DMS153 treated with DMSO at 0.1 percent for 48 hours (cell line): ENCODE results near the gene HTR3E.
"Not testable (repeated sequence)": the region's sequence is repeated elsewhere in the genome, so short reads cannot be mapped to it uniquely, and the experiment has no call there.

Source experiments
- DNase-seq: peaks from one replicate; lab custom pipeline; 2025; ENCODE audit not compliant: unreplicated experiment; lab: John Stamatoyannopoulos, UW

Gene HTR3E, protein sequence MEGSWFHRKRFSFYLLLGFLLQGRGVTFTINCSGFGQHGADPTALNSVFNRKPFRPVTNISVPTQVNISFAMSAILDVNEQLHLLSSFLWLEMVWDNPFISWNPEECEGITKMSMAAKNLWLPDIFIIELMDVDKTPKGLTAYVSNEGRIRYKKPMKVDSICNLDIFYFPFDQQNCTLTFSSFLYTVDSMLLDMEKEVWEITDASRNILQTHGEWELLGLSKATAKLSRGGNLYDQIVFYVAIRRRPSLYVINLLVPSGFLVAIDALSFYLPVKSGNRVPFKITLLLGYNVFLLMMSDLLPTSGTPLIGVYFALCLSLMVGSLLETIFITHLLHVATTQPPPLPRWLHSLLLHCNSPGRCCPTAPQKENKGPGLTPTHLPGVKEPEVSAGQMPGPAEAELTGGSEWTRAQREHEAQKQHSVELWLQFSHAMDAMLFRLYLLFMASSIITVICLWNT

DNA sequence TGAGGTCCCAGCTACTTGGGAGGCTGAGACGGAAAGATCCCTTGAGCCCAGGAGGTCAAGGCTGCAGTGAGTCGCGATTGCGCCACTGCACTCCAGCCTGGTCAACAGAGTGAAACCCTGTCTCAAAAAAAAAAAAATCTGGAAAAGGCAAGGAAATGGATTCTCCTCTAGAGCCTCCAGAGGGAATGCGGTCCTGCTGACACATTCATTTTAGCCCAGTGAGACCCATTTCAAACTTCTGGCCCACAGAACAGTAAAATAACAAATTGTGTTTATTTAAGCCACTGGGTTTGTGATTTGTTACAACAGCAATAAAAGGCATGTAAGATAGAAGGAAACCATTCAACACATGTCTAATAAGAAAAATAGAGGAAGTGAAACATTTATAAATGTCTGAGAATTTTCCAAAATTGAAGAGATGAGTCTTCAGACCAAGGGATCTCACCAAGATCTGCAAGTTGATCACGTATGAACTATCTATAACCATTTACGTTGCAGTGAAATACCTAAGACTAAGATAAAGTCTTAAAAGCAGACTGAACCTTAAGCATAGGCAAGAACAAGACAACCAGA, at the start of gene HTR3E:
HTR3E (plus strand) TSS at position 254 of the 573 bp plus-strand sequence. CDS start 466 bp downstream, outside the sequence.
- no peak for DNase-seq

DNA sequence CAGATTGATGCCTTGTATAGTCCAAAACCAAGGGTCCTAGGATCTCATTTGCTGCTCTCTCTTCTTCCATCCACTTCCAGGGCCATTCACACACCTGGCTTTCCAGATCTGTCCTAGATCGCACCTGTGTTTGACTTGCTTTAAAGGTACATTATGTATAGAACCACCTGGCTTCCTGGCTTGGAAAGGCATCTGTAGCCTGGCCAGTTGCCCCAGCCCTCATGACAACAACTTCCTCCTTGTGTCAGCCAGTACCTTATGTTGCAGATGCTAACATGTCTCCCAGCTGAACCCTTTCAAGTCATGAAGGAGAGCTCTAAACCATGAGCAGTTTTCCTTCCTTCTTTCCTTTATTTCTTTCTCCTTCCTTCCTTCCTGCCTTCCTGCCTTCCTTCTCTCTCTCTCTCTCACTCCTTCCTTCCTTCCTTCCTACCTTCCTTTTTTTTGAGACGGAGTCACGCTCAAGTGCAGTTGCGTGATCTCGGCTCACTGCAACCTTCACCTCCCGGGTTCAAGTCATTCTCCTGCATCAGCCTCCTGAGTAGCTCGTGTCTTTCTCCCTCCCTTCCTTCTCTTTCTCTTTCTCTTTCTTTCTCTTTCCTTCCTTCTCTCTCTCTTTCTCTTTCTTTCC, 46.5 kb upstream of the HTR3E start:
- peak; percentile 79 for DNase-seq

DNA sequence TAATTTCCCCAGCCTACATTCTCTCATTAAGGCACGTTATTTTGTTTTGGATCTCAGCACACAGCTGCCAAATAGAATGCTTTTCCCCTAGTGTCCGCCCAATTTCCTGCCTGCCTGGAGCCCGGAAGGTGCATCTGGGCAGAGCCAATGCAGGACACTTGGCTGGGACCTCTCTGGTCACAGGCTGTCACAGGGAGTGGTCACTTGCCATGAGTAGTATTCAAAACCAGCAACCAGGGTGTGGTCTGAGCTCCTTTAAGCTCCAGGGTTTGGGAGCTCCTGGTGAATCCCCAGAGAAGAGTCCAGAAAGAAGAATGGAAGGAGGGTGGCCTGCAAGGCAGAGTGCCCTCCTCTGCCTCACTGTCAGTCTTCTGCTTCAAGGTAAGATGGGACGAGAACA, 44.1 kb upstream of the HTR3E start, which contains the start of gene HTR3C:
HTR3C (plus strand) TSS at position 281 of the 400 bp plus-strand sequence; CDS start at position 315, 34 bp downstream.
- no peak for DNase-seq

DNA sequence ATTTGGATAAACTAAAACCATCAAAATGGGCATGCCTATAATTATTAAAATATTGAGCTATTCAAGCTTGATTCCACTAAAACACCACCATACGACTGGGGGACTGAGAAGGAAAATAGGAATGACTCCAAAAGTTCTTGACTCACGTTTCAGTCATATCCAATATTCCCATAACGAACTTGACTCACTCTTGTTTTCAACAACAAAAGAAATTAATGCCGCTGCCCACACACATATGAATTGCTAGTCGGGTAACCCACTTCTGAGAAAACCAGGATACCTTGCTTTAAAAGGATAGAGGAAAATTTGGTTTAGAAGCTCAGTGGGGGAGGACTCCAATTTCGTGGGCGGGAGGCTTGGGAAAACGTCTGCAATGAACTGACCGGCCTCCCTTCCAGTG, 38.8 kb upstream of the HTR3E start:
- no peak for DNase-seq

GRCh38 chr3:184059424-184059823, 37.4 kb upstream of the HTR3E start:
- no peak for DNase-seq

GRCh38 chr3:184062637-184063036, 34.2 kb upstream of the HTR3E start:
- no peak for DNase-seq

- DNase-seq = no peak
Measured at GRCh38 chr3:184066211-184066610, 30.7 kb upstream of the HTR3E start.

DNA sequence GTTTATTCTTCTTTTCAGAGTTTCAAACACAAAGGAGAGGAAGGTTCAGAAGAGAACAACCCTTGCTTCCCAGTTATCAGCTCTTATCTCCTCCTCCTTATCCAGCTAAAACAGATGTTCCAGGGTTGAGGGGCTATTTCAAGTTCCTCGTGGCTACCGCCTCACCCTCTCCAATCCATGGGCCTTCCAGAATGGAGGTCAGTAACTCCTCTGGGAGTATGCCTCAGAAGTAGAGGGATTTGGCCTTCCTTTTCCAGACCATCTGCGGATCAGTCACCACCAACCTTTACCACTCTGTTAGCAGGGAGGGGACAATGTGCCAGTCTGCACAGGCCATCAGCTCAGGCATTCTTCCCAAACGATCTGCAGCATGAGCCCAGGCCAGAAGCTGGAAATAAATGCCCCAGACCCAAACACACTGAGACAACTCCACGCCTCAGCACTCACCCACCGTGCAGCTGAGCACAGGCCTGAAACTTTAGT, 29.2 kb upstream of the HTR3E start:
- DNase-seq = no peak

DNA sequence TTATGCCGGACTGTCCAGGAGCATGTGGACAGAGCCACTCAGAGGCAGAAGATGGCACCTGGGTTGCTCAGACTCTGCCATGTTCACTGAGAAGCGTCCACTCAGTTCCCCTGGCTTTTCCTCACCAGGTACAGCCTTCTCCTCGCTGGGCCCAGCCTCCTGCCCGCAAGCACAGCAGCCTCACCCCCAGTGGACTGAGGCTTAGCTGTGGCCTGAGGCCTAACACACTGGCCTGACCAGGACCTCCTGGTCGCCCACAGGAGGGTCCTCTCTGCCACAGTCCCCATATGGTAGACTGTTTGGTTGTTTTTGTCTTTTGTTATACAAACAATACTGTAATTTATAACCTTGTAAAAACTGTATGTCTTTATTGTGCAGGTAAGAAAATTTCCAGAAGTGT, 28.5 kb upstream of the HTR3E start:
- DNase-seq = no peak

- DNase-seq = not testable (repeated sequence)
Measured at GRCh38 chr3:184071142-184071541, 25.7 kb upstream of the HTR3E start.

DNA sequence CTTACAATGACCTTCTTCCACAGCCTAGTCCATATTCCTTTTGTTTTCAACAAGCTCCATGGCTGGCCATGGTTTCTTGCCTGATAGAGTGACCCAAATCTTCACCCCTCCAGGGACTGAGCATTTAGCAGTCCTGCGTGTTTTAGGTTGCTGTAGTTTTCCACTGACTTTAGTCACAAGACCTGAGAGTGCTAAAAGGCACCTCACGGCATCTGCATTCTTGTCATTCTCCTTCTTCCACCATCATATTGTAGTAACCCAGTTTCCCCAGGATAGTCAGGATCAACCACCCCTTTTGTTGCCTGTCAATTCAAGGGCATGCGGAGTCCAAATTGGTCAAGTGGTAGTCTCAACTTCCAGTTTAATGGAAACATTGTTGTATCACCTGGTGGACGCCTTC, 23.2 kb upstream of the HTR3E start:
- no peak for DNase-seq

DNA sequence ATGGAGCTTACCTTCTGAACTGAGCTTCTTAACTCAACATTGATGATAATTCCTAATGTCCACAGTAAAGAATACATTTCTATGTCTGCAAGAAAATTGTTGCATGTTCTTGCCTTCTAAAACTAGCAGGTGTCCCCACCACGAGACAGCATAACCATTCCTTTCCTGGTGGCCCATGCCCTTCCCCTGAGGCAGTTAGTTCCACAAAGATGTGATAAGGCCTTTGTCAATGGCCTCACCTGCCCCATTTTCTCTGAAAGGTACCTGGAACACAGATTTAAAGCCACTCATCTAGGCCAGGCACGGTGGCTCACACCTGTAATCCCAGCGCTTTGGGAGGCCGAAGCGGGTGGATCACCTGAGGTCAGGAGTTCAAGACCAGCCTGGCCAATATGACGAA, 21.0 kb upstream of the HTR3E start:
- no peak for DNase-seq

GRCh38 chr3:184077881-184078280, 19.0 kb upstream of the HTR3E start:
- DNase-seq = no peak

DNA sequence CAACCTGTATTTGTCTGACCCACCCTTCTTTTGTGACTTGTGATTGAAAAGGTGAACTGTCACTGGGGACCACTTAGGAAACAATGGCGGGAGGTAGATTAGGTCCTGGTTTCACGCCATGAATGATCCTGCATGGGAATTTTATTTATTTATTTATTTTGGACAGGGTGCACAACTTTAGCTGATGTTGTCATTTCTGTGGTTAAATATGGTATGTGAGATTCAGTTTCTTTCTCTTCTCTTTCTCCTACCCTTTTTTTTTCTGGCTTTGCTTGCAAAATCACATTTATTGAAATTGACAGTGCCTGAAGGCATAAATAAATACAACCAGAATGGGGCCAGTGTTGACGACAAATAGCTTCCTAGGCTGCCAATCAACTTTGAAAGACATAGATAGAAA, 18.0 kb upstream of the HTR3E start:
- DNase-seq = no peak

GRCh38 chr3:184081116-184081830, 15.6 kb upstream of the HTR3E start:
- no peak for DNase-seq

DNA sequence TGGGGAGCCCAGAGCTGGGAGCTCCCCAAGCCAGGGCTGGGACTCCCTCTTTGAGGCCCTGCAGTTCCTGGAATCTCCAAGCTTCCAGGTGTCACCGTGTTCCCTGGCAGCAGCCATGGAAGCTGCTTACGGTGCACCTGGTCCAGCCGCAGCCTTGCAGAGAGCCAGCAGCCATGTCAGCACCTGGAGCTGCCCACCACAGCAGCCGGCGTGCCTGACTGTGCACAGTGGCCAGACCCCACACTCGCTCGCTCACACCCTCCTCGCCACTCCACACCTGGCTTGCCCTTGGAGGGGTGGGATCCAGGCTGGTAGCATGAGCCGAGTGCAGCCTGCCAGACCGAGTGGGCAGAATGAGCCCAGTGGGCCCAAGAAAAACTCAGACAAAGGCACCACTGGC, 14.8 kb upstream of the HTR3E start:
- no peak for DNase-seq

DNA sequence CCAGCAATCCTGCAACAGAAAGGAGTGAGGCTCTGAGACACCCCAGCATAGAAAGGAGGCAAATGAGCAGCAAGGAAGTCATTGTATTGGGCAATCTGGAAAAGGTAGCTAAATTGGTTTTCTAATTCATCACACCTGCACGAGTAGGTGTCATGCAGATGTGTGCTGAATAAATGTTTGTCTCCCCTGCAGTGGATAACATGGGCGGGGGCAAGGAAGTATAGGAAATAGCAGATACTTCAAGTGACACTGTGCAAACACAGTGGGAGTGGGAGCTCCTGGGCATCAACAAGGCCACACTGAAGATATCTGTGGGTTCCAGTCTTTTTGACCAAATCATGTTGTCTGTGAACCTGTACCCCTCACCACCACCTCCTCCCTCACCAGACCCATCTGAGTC, 14.4 kb upstream of the HTR3E start:
- DNase-seq = no peak

GRCh38 chr3:184085389-184085852, 11.4 kb upstream of the HTR3E start:
- DNase-seq = no peak

DNA sequence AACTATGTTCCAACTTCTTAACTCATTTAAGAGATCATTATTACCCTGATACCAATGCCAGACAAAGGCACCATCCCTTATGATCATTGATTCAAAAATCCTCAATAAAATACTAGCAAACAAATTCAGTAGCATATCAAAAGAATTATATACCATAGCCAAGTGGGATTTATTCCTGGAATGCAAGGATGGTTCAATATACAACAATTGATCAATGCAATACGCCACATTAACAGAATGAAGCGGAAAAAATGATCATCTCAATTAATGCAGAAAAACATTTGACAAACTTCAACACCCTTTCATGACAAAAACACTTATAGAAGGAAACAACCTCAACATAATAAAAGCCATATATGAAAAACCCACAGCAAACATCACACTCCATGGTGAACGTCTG, 4.7 kb upstream of the HTR3E start:
- DNase-seq = no peak

DNA sequence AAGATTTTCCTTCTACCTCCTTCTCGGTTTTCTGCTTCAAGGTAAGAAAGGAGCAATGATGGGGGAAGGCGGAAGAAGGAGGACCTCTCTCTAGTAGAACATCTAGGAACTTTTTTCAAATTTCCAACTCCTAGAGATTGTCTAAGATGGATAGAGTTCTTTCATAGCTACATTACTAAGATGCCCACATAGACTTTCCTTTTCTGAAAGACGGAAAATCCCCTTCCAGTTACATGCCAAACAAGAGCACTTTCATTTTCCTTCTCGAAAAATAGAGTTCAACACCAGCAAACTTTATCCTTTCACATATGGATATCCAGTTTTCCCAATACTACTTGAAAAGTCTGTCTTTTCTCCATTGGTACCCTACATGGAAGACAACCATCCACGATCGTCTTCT, 692 bp downstream of the HTR3E start:
- DNase-seq = no peak
